NOMO-1 treated with dmso at 0.1 percent for 144 hours (cell line): ENCODE measurements around the gene TRIM65.
A peak's percentile ranks its signal among the peaks of the same experiment; 100 is the strongest.
"Not testable (repeated sequence)": the region's sequence is repeated elsewhere in the genome, so short reads cannot be mapped to it uniquely, and the experiment has no call there.

Experiments used
- DNase-seq: peaks from one replicate; lab custom pipeline; 2025; ENCODE audit not compliant: unreplicated experiment; lab: John Stamatoyannopoulos, UW

Gene TRIM65

DNA sequence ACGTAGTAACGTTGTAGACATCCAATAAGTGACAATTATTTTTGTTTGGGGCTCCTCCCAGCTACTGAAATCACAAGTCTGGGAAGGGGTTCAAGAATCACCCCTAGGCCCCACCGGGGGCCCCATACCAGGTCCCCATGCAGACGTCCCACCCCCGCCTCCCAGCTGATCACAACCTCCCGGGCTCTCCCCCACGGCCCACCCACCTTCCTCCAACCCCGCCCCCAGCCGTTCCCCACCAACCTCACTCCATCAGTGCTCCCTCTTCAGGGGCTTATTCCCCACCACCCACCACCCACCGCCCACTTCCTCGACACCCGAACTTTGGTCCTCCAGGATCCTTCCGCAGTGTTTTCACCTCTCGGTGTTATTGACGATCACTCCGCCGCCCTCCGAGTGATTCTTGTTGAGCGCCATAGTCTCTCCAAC, 41.9 kb downstream of the TRIM65 start:
- DNase-seq = no peak

DNA sequence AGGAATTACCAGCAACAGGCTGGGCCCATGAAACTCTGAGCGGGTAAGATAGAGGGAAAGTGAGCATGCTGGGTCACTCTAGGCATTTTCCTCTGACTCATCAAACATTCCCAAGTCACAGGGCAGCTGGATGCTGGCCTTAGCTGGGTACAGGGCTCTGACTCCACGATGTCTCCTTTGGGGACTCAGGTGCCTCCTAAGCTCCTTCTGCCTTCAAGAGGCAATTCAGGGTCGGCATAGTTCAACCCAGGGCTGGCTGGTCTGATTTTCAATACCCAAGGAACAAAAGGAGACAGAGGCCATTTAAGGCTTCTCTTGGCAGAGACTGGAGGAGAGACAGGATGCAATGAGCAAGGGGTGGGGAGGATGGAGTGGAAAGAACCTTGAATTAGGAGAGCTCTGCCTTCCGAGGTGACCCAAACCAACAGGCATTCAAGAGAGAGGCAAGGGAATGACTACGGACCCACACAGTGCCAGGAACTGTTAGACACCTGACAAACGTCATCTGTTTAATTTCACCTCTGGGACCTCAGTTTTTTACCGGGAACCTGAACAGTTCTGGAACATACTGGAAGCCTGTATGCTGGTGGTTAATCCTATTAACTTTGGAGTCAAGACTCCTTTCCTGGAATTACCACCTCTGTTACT, 42.5 kb downstream of the TRIM65 start:
- DNase-seq = no peak

DNA sequence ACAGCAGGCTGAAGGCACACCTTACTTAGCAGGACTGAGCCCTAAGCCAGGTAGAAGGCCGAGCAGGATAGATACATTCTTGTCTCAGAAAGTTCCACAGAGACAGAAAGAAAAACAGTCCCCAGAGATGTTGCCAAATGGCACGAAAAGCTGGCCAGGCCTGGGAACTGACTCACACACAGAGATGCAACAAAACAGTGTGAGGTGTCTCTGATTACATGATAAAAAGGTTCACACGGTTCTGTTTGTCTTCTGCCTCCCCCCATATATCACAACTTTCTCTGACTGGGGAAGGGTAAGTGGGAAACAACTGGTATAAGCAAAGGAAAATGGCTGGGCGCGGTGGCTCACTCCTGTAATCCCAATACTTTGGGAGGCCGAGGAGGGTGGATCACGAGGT, 43.3 kb downstream of the TRIM65 start:
- DNase-seq = no peak

DNA sequence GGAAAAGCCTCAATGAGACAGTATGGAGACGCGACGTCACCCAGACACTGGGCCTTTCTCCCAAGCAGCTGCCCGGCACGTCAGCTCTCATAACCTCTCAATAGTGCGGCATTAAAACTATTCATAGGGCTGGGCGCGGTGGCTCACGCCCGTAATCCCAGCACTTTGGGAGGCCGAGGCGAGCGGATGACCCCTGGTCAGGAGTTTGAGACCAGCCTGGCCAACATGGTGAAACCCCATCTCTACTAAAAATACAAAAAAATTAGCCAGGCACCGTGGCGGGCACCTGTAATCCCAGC, 45.1 kb downstream of the TRIM65 start:
- DNase-seq = not testable (repeated sequence)

DNA sequence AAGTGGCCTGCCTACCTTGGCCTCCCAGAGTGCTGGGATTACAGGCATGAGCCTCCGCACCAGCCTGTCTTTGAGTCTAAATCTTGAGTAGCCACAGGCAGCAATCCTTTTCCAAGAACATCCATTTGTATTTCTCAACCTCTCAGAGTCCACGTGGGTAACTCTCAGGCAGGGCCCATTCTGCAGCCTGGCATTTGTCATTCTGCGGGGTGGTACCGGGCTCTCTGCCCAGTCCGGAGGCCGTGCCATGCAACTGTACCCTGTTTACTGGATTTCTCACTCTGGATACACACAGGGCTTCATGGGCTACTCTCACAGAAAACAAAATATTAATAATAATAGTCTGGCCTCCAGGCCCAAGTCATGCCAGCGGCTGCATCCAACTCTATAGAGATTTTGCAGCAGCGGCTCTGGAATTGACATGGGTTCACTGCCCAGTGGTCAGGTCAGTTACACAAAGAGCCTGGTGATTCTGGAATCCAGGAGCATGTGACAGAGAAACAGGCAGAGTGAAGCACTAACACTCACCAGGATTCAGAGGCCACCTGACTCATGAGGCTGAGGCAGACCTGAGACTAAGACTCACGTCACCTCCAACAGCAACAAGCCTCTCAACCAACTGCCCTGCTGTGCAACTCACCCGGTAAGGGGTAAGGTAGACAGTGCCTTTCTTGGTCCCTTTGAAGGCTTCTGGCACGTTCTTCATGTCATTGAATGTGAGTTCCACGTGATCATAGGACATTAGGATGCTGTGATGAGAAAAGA, 45.6 kb downstream of the TRIM65 start:
- DNase-seq = no peak

DNA sequence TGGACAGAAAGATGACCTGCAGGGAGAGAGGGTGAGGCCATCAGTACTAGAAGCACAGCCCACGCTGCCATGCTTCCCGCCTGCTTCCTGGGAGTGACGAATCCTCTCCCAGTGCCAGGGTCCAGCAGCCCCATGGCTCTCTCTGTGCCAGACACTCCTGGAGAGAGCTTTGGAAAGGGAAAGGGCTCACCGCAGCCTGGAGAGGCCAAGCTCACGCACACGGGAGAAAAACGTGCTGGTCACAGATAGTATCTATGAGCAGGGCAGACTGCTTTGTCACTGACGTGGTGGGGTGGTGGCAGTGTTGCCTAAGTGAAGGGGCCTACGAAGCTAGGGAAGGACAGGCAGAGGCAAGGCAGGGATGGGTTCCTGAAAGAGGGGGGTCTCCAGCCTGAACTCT, 47.0 kb downstream of the TRIM65 start:
- DNase-seq = no peak

DNA sequence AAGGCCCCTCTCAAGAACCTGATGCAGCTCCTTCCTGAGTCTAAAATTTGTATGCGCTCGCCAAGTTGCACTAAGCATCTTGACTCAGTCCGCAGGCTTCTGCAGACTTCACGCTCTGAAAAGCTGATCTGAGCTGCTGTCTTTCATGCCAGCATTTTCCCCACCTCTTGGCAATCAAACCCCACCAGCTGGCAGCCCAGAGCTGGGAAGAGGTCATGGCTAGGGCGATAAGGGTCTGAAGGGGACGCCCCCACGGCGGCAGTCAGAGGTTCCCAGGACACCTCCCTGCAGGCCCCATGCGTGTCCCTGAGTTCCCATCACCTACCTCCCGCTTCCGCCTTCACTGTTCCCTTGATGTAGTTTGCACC, 47.5 kb downstream of the TRIM65 start:
- no peak for DNase-seq

DNA sequence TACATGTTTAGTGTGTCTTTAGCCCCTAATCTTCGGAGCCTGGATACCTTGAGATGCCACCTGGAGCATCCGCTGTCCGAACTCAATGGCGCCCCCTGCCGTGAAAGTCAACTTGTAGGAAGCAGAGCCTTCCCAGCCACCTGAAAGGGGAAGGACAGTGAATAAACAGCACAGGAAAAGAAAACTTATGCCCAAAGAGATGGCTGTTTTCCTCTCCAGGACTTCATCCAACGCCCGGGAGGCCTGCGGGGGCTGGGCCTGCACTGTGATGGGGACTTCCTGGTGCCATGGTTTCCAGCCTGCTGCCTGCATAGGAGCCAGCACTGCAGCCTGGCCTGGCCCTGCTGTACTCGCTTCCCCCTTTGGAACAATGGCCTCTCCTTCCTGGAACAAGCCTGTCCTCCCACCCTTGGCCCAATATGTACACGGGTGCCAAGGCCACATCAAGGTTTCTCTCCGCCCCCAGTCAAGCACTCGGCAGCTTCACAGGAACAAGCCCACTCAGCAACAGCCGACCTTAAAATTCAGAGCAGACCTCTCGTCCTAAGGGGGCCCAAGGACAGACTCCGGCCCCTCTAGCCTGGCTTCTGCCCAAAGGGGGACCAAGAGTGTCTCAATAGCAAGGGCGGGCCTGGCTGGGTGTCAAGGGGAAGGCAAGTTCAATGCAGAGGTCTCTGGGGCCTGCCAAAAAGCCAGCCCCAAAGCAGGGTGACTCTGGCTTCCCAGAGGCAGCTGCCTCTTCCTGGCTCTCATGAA, 48.0 kb downstream of the TRIM65 start:
- peak; percentile 18 for DNase-seq

DNA sequence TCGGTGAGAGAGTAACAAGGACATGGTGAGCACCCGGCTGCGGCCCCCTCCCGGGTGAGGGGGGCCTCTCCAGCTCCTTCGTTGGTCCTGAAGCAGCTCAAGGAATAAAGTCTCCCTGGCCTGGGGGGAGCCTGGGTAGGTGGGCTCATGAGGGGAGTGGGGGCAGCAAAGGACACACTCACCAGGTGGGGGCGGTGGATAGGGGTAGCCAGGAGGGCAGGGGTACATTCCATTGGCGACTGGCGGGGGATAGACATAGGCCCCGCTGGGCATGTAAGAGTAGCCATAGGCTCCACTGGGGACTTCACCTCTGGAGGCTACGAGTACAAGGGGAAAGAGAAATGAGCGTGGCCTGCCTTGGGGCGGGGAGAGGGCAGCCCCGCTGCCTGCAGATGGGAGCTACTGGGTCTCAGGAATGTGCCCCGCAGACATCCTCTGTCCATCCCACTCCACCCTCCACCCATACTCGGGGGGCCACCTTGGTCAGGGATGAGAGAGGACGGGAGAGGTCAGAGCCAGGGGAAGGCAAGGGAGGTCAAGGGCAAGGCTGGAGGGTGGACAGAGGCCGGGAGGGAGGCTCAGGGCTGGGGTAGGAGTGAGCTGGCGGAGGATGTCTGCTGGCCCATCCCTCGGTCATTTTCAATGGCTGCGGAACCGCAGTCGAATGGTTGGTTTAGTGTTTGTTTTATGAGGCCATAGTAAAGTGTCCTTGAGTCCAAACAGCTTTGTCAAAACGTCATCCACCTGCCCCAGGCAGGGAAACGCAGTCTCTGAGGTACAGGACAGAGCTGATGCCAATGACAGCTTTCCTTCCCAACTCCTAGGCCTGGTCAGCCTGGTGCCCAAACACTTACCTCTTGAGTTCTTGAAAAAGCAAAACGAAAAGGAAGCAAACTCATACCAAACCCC, 48.9 kb downstream of the TRIM65 start:
- no peak for DNase-seq

DNA sequence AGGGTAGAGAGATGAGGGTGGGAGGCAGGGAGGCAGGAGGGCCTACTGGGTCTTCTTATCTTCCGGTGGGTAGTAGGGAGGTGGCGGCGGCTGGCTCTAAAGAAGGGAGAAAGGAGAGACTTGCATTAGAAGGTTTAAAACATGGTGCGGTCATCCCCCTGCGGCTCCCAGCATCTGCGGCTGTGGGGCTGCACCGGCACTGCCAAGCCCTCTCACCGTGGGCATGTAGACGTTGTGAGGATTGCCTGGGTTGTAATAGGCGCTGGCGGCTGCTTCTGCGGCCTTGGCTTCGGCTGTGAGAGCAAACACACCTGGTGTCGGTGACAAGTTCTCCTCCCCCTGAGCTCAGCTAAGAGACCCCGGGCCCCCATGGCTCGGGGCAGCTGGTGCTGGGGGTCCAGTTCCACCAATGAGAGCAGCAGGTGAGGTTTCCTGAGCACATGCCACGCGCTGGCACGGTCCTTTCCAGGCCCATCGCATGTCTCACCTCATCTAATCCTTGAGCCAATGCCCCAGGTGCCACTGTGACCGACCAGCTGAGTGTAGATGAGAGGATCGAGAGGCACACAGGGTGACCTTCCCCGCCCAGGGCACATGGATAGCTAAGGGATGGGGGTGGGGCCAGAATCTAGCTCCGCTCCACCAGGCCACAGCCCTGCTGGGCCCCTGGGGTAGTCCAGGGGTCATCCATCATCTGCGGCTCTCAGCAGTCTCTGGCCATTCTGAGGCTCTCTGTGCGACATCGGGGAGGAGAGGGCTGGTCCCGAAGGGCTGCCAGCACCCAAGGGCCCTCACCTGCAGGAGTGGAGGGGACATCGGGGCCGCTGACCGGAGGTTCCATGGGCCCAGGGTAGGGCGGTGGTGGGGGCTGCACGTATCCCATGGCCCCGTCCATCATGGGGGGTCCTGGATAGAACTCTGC, 49.8 kb downstream of the TRIM65 start:
- DNase-seq = no peak

DNA sequence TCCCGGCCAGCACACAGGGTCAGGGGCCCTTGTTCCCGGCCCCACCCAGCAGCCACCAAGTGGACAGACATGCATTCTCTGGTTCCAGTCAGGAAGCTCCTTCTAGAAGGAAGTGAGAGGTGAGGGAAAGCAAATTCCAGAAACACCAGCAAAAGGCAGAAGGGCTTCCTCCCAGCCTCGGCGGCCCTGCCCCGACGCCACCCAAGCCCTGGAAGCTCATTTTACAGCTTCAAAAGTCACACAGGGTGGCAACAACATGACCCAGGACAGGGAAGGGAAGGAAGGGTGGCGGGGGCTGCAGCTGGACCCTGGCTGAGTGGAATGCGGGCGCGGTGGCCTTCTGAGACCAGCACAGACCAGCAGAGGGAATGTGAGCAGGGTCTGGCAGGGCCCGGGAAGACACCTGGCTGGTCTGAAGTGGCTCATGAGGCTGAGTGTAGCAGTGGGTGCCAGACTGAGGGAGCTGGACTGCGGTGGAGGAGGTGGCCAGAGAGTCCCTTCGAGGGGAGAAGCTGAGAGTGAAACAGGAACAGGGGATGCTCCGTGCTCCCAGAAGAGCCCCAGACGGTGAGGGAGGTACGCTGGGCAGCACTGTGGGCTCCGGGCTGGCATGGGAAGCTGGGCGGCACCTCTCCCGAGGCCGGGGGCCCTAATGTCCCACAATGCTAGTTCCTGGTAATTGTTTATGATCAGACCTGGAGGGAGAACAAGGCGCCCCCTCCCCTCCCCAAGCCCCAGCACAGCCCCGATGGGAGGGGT, 50.6 kb downstream of the TRIM65 start:
- no peak for DNase-seq

DNA sequence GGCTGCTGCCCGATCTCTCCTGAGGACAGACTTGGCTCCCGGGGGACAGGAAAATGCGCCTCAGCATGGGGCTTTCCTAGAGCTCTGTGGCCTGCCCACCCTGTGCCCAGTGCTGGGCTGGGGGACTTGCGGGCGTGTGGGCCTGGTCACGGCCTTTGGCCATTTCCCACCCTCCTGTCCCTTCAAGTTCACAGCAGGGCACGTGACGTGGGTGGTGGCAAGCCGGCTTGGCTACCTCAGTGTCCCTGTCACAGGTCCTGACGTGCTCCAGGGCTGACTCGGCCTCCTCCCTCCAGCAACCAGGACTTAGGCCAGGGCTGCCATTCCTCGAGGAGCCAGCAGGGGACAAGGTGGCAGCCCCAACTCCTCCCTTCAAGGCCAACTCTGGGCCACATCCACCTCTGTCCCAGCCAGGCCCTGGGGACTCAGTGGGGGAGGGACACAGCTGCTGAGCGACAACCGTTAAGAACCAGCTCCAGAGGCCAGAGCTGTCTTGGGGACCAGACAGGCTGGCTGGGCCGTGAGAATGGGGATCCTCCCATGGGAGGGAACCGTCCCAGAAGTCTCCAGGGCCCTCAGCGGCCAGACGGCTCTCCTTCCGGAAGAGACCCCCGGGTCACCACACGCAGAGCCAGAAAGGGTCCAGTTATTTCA, 51.6 kb downstream of the TRIM65 start:
- peak; percentile 35 for DNase-seq

DNA sequence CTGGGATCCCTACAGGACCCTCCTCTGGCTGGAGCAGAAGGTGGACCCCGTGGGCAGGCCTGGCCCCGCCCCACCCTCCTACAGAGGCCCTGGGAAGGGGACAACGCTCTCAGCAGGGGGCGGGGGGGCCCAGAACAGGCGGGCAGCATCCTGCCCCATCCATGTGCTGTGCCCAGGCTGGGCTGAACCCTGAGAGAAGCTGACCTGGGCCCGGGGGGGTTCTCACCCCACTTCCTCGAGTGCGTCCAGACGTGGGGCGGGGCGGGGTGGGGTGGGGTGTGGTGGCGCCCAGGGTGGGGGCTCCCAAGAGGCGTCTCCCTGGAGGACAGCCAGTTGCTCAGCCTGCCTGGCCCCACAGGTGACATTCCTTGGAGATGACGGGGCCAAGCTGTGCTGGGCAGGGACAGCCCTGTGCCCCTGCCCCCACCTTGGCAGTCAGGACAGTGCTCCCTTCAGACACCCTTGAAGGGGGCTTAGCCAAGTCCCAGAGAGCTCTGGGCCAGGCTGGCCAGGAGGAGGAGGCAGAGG, 52.2 kb downstream of the TRIM65 start:
- no peak for DNase-seq

DNA sequence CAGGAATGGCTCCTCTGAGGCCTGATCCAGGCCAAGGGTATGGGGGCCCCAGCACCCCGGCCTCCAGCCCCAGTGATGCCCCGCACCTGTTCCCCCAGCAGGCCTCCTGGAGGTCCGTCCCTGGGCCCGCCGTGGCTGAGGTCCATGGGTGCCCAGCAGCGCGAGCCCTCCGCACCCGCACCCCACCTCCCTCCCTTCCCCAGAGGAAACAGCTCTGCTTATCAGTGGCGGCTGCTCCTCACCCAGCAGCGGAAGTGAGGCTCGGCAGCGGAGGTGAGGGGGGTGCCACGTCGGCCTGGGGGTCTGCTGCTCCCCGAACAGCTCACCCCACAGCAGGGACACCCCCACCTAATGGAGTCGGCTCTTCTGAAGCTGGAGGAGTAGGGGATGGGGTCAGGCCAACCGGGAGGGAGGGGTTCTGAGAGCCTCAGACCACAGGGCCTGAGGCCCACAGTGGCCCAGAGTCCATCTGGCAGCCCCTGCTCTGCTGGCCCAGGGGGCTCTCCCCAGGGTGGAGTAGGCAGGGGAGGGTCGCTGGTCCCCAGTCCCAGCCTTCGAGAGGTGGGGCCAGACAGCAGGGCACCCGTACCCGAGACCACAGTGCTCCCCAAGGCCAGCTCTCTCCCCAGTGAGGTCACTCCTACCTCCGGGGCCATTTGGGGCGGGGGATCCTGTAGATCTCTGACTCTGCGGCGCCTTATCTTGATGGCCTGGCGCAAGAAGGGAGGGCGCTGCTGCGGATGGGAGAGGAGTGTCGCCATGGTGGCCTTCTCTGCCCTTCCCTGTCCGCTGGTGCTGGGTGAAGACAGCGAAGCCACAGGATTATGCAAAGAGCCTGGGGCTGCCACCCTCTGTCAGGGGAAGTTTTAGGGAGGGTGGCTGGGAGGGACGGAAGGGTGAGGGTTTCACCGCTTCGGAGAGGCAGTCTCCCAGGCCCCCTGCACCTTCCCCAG, 52.9 kb downstream of the TRIM65 start, which contains the start of gene UNC13D:
Gene UNC13D (minus strand): TSS at position 828 of the 953 bp plus-strand sequence. CDS start 67 bp downstream, at position 761.
- no peak for DNase-seq

DNA sequence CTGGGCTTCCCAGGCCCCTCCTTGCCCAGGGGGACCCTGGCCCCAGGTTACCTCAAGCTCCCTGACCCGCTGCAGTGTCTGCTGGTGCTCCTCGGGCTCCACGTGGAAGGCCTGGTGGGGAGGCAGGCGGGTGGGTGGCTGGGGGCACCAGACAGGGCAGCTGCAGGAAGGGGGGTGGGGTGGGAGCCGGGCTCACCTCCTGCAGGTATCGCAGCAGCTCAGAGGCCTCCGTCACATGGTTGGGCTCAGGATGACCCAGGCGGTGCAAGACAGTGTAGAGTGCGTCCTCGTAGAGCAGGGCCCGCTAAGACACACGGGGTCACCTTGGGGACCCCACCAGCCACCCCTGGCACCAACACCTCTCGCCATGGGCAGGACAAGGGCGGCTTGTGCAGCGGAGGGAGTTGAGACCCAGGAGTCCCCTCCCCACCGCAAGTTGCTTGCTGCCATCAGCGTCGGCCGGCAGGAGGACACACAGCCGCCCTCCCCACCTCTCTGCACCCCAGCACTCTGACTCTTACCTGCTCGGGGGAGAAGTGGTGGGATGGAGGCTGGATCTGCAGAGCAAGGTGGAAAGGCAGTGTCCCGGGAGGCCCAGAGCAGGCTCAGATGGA, 53.7 kb downstream of the TRIM65 start:
- no peak for DNase-seq

DNA sequence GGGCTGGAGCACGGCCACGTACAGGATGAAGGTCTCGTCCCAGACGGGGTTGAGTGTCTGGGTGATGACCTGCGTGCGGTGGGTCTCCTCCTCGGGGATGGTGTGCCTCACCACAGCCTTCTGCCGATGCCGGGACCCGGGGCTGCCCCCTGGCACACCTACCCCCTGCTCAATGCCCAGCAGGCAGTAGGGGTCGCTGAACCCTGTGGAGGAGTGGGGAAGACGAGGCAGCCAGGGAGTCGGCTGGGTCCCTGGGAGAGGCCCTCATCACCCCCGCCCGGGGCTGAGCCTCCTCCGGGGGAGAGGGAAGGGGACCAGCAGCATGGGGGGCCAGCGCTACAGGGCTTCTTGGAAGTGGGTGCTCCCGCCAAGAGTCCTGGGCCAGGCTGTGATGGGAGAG, 54.3 kb downstream of the TRIM65 start:
- no peak for DNase-seq

DNA sequence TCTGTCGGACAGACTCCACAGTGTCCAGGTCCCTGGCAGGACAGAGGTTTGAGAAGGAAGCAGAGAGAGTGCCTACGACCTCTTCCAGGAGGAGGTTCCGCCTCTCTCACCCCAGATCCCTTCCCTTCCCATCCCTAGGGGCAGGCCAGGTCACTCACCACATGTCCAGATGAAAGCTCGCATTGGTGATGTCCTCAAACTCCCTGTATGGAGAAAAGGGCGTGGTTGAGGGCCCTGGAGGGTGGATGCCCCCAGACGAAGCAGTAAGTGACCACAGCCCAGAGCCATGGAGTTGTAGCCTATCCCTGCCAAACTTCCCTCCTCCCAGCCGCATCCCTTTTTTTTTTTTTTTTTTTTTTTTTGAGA, 56.0 kb downstream of the TRIM65 start:
- no peak for DNase-seq
